ENCODE data around the gene COL8A1. TPM values are rescaled to one million over a fixed set of nuclear protein-coding genes. Genes with fewer than 3 reads are reported as not detected.

Gene COL8A1
- total and polyA plus RNA-seq, 2 donors (not counting 1 experiment from before 2014, with no cell fraction given), result 0.12 TPM; not detected in 1

DNA sequence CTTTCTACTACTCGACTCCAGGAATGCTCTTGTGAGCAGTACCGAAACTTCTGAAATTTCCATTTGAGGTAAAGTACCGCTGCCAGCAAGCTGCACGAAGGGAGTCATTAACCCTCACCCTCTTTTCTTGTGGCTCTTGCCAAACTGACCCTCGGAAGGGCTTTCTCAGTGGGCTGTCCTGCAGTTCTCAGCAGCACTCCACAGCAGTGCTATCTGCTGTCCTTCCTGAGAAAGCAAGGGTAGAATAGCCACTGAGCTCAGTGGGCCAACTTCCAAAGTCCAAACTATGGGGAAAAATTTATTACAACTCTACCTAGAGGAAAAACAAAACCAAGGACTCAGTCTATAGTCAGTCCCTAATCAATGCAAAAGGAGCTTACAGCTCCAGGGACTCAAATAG is 38.5 kb upstream of the COL8A1 start:
- no peak for TF ChIP-seq CTCF (IDR thresholded peaks at IDR 0.05)
- no peak for TF ChIP-seq EZH2 (IDR thresholded peaks at IDR 0.05; ENCODE audit: borderline replicate concordance, insufficient read depth, low read depth, low read length, poor library complexity, severe bottlenecking)
- intact Hi-C loops (cut with micrococcal nuclease), result no loop called here

DNA sequence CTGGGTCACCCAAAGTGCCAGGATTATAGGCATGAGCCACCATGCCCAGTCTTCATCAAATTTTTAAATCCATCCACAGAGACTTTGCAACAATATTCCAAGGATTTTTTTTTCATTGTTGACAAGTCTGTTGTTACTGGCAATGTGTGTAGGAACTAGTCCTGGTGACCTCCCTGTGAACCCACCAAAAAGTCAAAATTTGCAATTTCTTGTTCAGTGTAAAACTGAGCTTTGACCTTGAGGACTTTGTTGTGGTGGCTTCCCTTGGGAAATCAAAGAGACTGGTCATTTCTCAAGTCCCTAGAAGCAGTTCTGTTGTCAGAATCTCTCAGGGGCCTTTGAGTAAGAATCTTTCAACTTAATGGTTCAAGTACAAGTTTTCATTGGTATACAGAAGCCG is 36.9 kb upstream of the COL8A1 start:
- Histone ChIP-seq H3K27me3 (replicated peaks in 1 of 4; ENCODE audit: control extremely low read depth in 1 of 4, control insufficient read depth in 3 of 4, insufficient read depth in 4 of 4, low read length in 3 of 4) (no peaks in the 10 kb centered on the region), H3K79me2 (ENCODE audit: control insufficient read depth, insufficient read depth, low read length) (no peaks in the 10 kb centered on the region), H3K4me3 (ENCODE audit: control extremely low read depth in 1 of 5, extremely low read depth in 1 of 5, insufficient read depth in 1 of 5, low read depth in 2 of 5, low read length in 4 of 5) (no peak overlapping the region), H3K27ac (ENCODE audit: low read length in 2 of 2) (no peak overlapping the region), H3K4me2 (replicated peaks; ENCODE audit: low read depth, low read length, poor library complexity, severe bottlenecking) (no peak overlapping the region), H3K9ac (ENCODE audit: low read length) (no peak overlapping the region), H3K9me3 (ENCODE audit: control extremely low read depth in 1 of 3, control insufficient read depth in 2 of 3, insufficient read depth in 1 of 3, low read length in 2 of 3) (no peaks in the 10 kb centered on the region), H2AFZ (ENCODE audit: insufficient read depth, low read depth, low read length, poor library complexity, severe bottlenecking) (no peak overlapping the region), H3K36me3 (replicated peaks in 1 of 2; ENCODE audit: control extremely low read depth in 1 of 2, control insufficient read depth in 1 of 2, extremely low read depth in 1 of 2, insufficient read depth in 2 of 2, low read length in 1 of 2) (no peaks in the 10 kb centered on the region), H3K4me1 (ENCODE audit: control insufficient read depth in 2 of 2, insufficient read depth in 2 of 2, low read length in 2 of 2) (no peaks in the 10 kb centered on the region), H4K20me1 (ENCODE audit: control insufficient read depth, insufficient read depth, low read length, poor library complexity, severe bottlenecking) (no peaks in the 10 kb centered on the region)
- TF ChIP-seq CTCF (IDR thresholded peaks at IDR 0.05), result no peak
- TF ChIP-seq EZH2 (IDR thresholded peaks at IDR 0.05; ENCODE audit: borderline replicate concordance, insufficient read depth, low read depth, low read length, poor library complexity, severe bottlenecking), result no peak
- Mint-ChIP-seq H3K27me3 (no peaks in the 10 kb centered on the region), H3K9me3 (ENCODE audit: insufficient read depth) (no peaks in the 10 kb centered on the region), H3K27ac (no peak overlapping the region), H3K4me3 (no peak overlapping the region), H3K4me1 (no peaks in the 10 kb centered on the region)
- ChIA-PET POLR2A (no interaction called here), CTCF (no interaction called here)
- no peak for DNase-seq
- intact Hi-C loops (cut with micrococcal nuclease), result no loop called here
- no CpG with 5 or more reads among the region's 1 CpG for WGBS (ENCODE audit: insufficient coverage)
- ATAC-seq (ENCODE audit: low read depth), result no peak

More for the DNA sequence above, 38.5 kb upstream of the COL8A1 start:
- Histone ChIP-seq H3K27me3 (replicated peaks in 1 of 4; ENCODE audit: control extremely low read depth in 1 of 4, control insufficient read depth in 3 of 4, insufficient read depth in 4 of 4, low read length in 3 of 4) (no peaks in the 10 kb centered on the region), H3K36me3 (replicated peaks in 1 of 2; ENCODE audit: control extremely low read depth in 1 of 2, control insufficient read depth in 1 of 2, extremely low read depth in 1 of 2, insufficient read depth in 2 of 2, low read length in 1 of 2) (no peaks in the 10 kb centered on the region), H3K4me2 (replicated peaks; ENCODE audit: low read depth, low read length, poor library complexity, severe bottlenecking) (no peak overlapping the region), H2AFZ (ENCODE audit: insufficient read depth, low read depth, low read length, poor library complexity, severe bottlenecking) (no peak overlapping the region), H3K79me2 (ENCODE audit: control insufficient read depth, insufficient read depth, low read length) (no peaks in the 10 kb centered on the region), H3K9me3 (ENCODE audit: control extremely low read depth in 1 of 3, control insufficient read depth in 2 of 3, insufficient read depth in 1 of 3, low read length in 2 of 3) (no peaks in the 10 kb centered on the region), H3K4me3 (ENCODE audit: control extremely low read depth in 1 of 5, extremely low read depth in 1 of 5, insufficient read depth in 1 of 5, low read depth in 2 of 5, low read length in 4 of 5) (no peak overlapping the region), H3K4me1 (ENCODE audit: control insufficient read depth in 2 of 2, insufficient read depth in 2 of 2, low read length in 2 of 2) (no peaks in the 10 kb centered on the region), H3K9ac (ENCODE audit: low read length) (no peak overlapping the region), H3K27ac (ENCODE audit: low read length in 2 of 2) (no peak overlapping the region), H4K20me1 (ENCODE audit: control insufficient read depth, insufficient read depth, low read length, poor library complexity, severe bottlenecking) (no peaks in the 10 kb centered on the region)
- no peaks in the 10 kb centered on the region for H3K9me3 Mint-ChIP-seq (ENCODE audit: insufficient read depth)
- CTCF ChIA-PET, result no interaction called here
- DNase-seq (no peak), ATAC-seq (ENCODE audit: low read depth) (no peak)
- H3K27me3 Mint-ChIP-seq, result no peaks in the 10 kb centered on the region
- WGBS (ENCODE audit: insufficient coverage), result 85% methylated on average over 5 of the region's 5 CpGs
- H3K4me3 Mint-ChIP-seq, result no peak overlapping the region
- POLR2A ChIA-PET, result no interaction called here
- H3K4me1 Mint-ChIP-seq, result no peaks in the 10 kb centered on the region
- H3K27ac Mint-ChIP-seq, result no peak overlapping the region
